GM21528 (cell line): ENCODE measurements around the gene VSTM2B.

Experiments used
- ATAC-seq: cut with Tn5 transposase; IDR thresholded peaks from one replicate; pipeline ENCODE4 v1.9.1; 2021; ENCODE audit warnings: mild to moderate bottlenecking, moderate library complexity; ENCODE audit not compliant: unreplicated experiment, low FRiP score

The VSTM2B gene

GRCh38 chr19:29515233-29515619 lies 10.6 kb upstream of the VSTM2B start:
- ATAC-seq, result no peak

- ATAC-seq, result no peak
Measured at GRCh38 chr19:29515706-29516357, 10.0 kb upstream of the VSTM2B start.

- ATAC-seq, result no peak
Measured at GRCh38 chr19:29516358-29516725, 9.5 kb upstream of the VSTM2B start.

GRCh38 chr19:29516821-29517395 lies 8.9 kb upstream of the VSTM2B start:
- ATAC-seq, result no peak

- ATAC-seq, result no peak
Measured at GRCh38 chr19:29517412-29517811, 8.4 kb upstream of the VSTM2B start.

- no peak for ATAC-seq
Measured at GRCh38 chr19:29517946-29518345, 7.8 kb upstream of the VSTM2B start.

- no peak for ATAC-seq
Measured at GRCh38 chr19:29519146-29519545, 6.6 kb upstream of the VSTM2B start.

- ATAC-seq, result no peak
Measured at GRCh38 chr19:29519931-29520330, 5.9 kb upstream of the VSTM2B start.

- no peak for ATAC-seq
Measured at GRCh38 chr19:29520390-29520789, 5.4 kb upstream of the VSTM2B start.

GRCh38 chr19:29521291-29522075 lies 4.3 kb upstream of the VSTM2B start:
- ATAC-seq, result no peak

- ATAC-seq, result no peak
Measured at GRCh38 chr19:29523568-29523967, 2.2 kb upstream of the VSTM2B start.

GRCh38 chr19:29524201-29524911 lies 1.4 kb upstream of the VSTM2B start:
- no peak for ATAC-seq

- ATAC-seq, result no peak
Measured at GRCh38 chr19:29524912-29525831, 622 bp upstream of the VSTM2B start.

- ATAC-seq, result no peak
Measured at GRCh38 chr19:29526730-29527499, 1.1 kb downstream of the VSTM2B start.

- ATAC-seq, result no peak
Measured at GRCh38 chr19:29527500-29528328, 1.9 kb downstream of the VSTM2B start.

- ATAC-seq, result no peak
Measured at GRCh38 chr19:29528350-29528945, 2.7 kb downstream of the VSTM2B start.

- ATAC-seq, result no peak
Measured at GRCh38 chr19:29528946-29529645, 3.3 kb downstream of the VSTM2B start.
